SHP77 treated with DMSO at 0.1 percent for 48 hours (cell line): ENCODE data around the gene SMC3.
"Not testable (repeated sequence)": the region's sequence is repeated elsewhere in the genome, so short reads cannot be mapped to it uniquely, and the experiment has no call there.

Experiments
- DNase-seq: peaks from one replicate; lab custom pipeline; 2025; lab: John Stamatoyannopoulos, UW

Gene SMC3

GRCh38 chr10:110567201-110568054 is at the start of gene SMC3:
SMC3 (plus strand) TSS chr10:110567695; CDS start chr10:110567817, 122 bp downstream.
- peak; percentile 87 for DNase-seq

- no peak for DNase-seq
Measured at GRCh38 chr10:110522365-110522988, 45.0 kb upstream of the SMC3 start.

GRCh38 chr10:110523736-110524135 is 43.8 kb upstream of the SMC3 start:
- DNase-seq = no peak

- no peak for DNase-seq
Measured at GRCh38 chr10:110524179-110524858, 43.2 kb upstream of the SMC3 start.

GRCh38 chr10:110524859-110525232 is 42.6 kb upstream of the SMC3 start:
- DNase-seq = no peak

GRCh38 chr10:110525349-110526260 is 41.9 kb upstream of the SMC3 start:
- DNase-seq = no peak

GRCh38 chr10:110527731-110528171 is 39.7 kb upstream of the SMC3 start:
- no peak for DNase-seq

- no peak for DNase-seq
Measured at GRCh38 chr10:110528224-110528996, 39.1 kb upstream of the SMC3 start.

- not testable (repeated sequence) for DNase-seq
Measured at GRCh38 chr10:110528997-110529524, 38.4 kb upstream of the SMC3 start.

GRCh38 chr10:110529596-110530011 is 37.9 kb upstream of the SMC3 start:
- DNase-seq = no peak

GRCh38 chr10:110530131-110530831 is 37.2 kb upstream of the SMC3 start:
- DNase-seq = no peak

GRCh38 chr10:110531687-110532086 is 35.8 kb upstream of the SMC3 start:
- DNase-seq = no peak

- not testable (repeated sequence) for DNase-seq
Measured at GRCh38 chr10:110532628-110533027, 34.9 kb upstream of the SMC3 start.

GRCh38 chr10:110533149-110533548 is 34.3 kb upstream of the SMC3 start:
- DNase-seq = no peak

GRCh38 chr10:110534571-110534970 is 32.9 kb upstream of the SMC3 start:
- no peak for DNase-seq

- DNase-seq = no peak
Measured at GRCh38 chr10:110535958-110536891, 31.3 kb upstream of the SMC3 start.

- no peak for DNase-seq
Measured at GRCh38 chr10:110539091-110539490, 28.4 kb upstream of the SMC3 start.

- peak; percentile 36 for DNase-seq
Measured at GRCh38 chr10:110540031-110540430, 27.5 kb upstream of the SMC3 start.
